Duodenal mucosa (tissue), 2 donors: ENCODE measurements around the gene PKD2.
"Not testable (repeated sequence)": the region's sequence is repeated elsewhere in the genome, so short reads cannot be mapped to it uniquely, and the experiment has no call there.

ENCODE experiments used
- H3K27ac ChIP-seq: one replicate; pipeline ENCODE4 v1.7.0; 2013; ENCODE audit warnings: low read depth, low read length
- H3K27me3 ChIP-seq, 2 donors: one replicate each; pipeline ENCODE4 v1.7.0; 2013; ENCODE audit warnings: low read length in 2 of 2, control low read depth in 1 of 2; ENCODE audit not compliant: insufficient read depth in 2 of 2, control insufficient read depth in 1 of 2
- H3K36me3 ChIP-seq, 2 donors: one replicate each; pipeline ENCODE4 v1.7.0; 2013; ENCODE audit warnings: low read length in 2 of 2, control low read depth in 1 of 2; ENCODE audit not compliant: insufficient read depth in 2 of 2, control insufficient read depth in 1 of 2
- H3K4me1 ChIP-seq, 2 donors: one replicate each; pipeline ENCODE4 v1.7.0; 2013; ENCODE audit warnings: low read length in 2 of 2, control low read depth in 1 of 2; ENCODE audit not compliant: insufficient read depth in 2 of 2, control insufficient read depth in 1 of 2
- H3K4me3 ChIP-seq, 2 donors: one replicate each; pipeline ENCODE4 v1.7.0; 2013; ENCODE audit warnings: low read length in 2 of 2, low read depth in 1 of 2
- H3K9ac ChIP-seq, 2 donors: one replicate each; pipeline ENCODE4 v1.7.0; 2013; ENCODE audit warnings: low read length in 2 of 2, low read depth in 1 of 2
- H3K9me3 ChIP-seq, 2 donors: one replicate each; pipeline ENCODE4 v1.7.0; 2013; ENCODE audit warnings: low read length in 2 of 2, control low read depth in 1 of 2; ENCODE audit not compliant: control insufficient read depth in 1 of 2

PKD2 gene

GRCh38 chr4:87985887-87986200 lies 21.6 kb upstream of the PKD2 start:
- Histone ChIP-seq H3K27me3 (no peaks in the 10 kb centered on the region), H3K9me3 (no peaks in the 10 kb centered on the region), H3K4me3 (no peak overlapping the region), H3K27ac (no peak overlapping the region), H3K4me1 (no peaks in the 10 kb centered on the region), H3K9ac (no peak overlapping the region), H3K36me3 (no peaks in the 10 kb centered on the region)

- Histone ChIP-seq H3K27ac (no peak overlapping the region), H3K9ac (no peak overlapping the region), H3K36me3 (no peaks in the 10 kb centered on the region), H3K27me3 (no peaks in the 10 kb centered on the region), H3K4me3 (no peak overlapping the region), H3K4me1 (no peaks in the 10 kb centered on the region), H3K9me3 (no peaks in the 10 kb centered on the region)
These were observed 20.9 kb upstream of the PKD2 start for GRCh38 chr4:87986508-87986907.

- no peaks in the 10 kb centered on the region for H3K9me3 ChIP-seq
- H3K9ac ChIP-seq, result no peak overlapping the region
- no peaks in the 10 kb centered on the region for H3K36me3 ChIP-seq
- H3K4me1 ChIP-seq, result no peaks in the 10 kb centered on the region
- H3K27me3 ChIP-seq, result peaks cover 0 to 4% of the 10 kb centered on the region in 2 donors
- no peak overlapping the region for H3K4me3 ChIP-seq
- no peak overlapping the region for H3K27ac ChIP-seq
These were observed 17.7 kb upstream of the PKD2 start for GRCh38 chr4:87989765-87990164.

- no peaks in the 10 kb centered on the region for H3K36me3 ChIP-seq
- H3K27ac ChIP-seq, result no peak overlapping the region
- H3K4me1 ChIP-seq, result no peaks in the 10 kb centered on the region
- H3K4me3 ChIP-seq, result no peak overlapping the region
- H3K27me3 ChIP-seq, result peaks cover 0 to 6% of the 10 kb centered on the region in 2 donors
- no peaks in the 10 kb centered on the region for H3K9me3 ChIP-seq
- no peak overlapping the region for H3K9ac ChIP-seq
These were observed 12.0 kb upstream of the PKD2 start for GRCh38 chr4:87995435-87995834.

- H3K9me3 ChIP-seq, H3K27me3 ChIP-seq, H3K4me3 ChIP-seq, H3K27ac ChIP-seq, H3K9ac ChIP-seq, H3K36me3 ChIP-seq, H3K4me1 ChIP-seq: not testable (repeated sequence)
These were observed 8.2 kb upstream of the PKD2 start for GRCh38 chr4:87999191-87999691.

- no peak overlapping the region for H3K27ac ChIP-seq
- H3K4me3 ChIP-seq, result no peak overlapping the region
- no peaks in the 10 kb centered on the region for H3K36me3 ChIP-seq
- no peaks in the 10 kb centered on the region for H3K27me3 ChIP-seq
- no peaks in the 10 kb centered on the region for H3K9me3 ChIP-seq
- H3K4me1 ChIP-seq, result no peaks in the 10 kb centered on the region
- no peak overlapping the region for H3K9ac ChIP-seq
These were observed 5.6 kb upstream of the PKD2 start for GRCh38 chr4:88001871-88002270.

GRCh38 chr4:88002786-88003185 lies 4.6 kb upstream of the PKD2 start:
- H3K4me3 ChIP-seq, result no peak overlapping the region
- no peak overlapping the region for H3K9ac ChIP-seq
- H3K27ac ChIP-seq, result no peak overlapping the region

GRCh38 chr4:88003261-88003660 lies 4.2 kb upstream of the PKD2 start:
- no peak overlapping the region for H3K9ac ChIP-seq
- no peaks in the 10 kb centered on the region for H3K9me3 ChIP-seq
- H3K4me3 ChIP-seq, result no peak overlapping the region
- H3K27ac ChIP-seq, result no peak overlapping the region
- no peaks in the 10 kb centered on the region for H3K4me1 ChIP-seq
- no peaks in the 10 kb centered on the region for H3K27me3 ChIP-seq
- H3K36me3 ChIP-seq, result no peaks in the 10 kb centered on the region

More at GRCh38 chr4:88002786-88003185, 4.6 kb upstream of the PKD2 start:
- no peaks in the 10 kb centered on the region for H3K4me1 ChIP-seq
- no peaks in the 10 kb centered on the region for H3K27me3 ChIP-seq
- H3K9me3 ChIP-seq, result no peaks in the 10 kb centered on the region
- H3K36me3 ChIP-seq, result no peaks in the 10 kb centered on the region

- Histone ChIP-seq H3K4me1 (peaks cover 8 to 9% of the 10 kb centered on the region in 2 donors), H3K9ac (no peak overlapping the region), H3K36me3 (no peaks in the 10 kb centered on the region), H3K4me3 (no peak overlapping the region), H3K9me3 (no peaks in the 10 kb centered on the region), H3K27ac (no peak overlapping the region), H3K27me3 (no peaks in the 10 kb centered on the region)
These were observed 2.4 kb upstream of the PKD2 start for GRCh38 chr4:88005076-88005475.

GRCh38 chr4:88005946-88006345 lies 1.5 kb upstream of the PKD2 start:
- Histone ChIP-seq H3K36me3 (no peaks in the 10 kb centered on the region), H3K9ac (no peak overlapping the region), H3K9me3 (no peaks in the 10 kb centered on the region), H3K27me3 (no peaks in the 10 kb centered on the region), H3K4me3 (no peak overlapping the region), H3K27ac (no peak overlapping the region), H3K4me1 (peaks cover 8 to 9% of the 10 kb centered on the region in 2 donors)

GRCh38 chr4:88006956-88007303 lies 505 bp upstream of the PKD2 start:
- Histone ChIP-seq H3K27ac (no peak overlapping the region), H3K27me3 (no peaks in the 10 kb centered on the region), H3K36me3 (no peaks in the 10 kb centered on the region), H3K4me1 (peaks cover 8 to 9% of the 10 kb centered on the region in 2 donors), H3K9ac (peak overlapping the region in 1 of 2 donors; percentile 33), H3K4me3 (peak overlapping the region; percentile 69 to 74), H3K9me3 (no peaks in the 10 kb centered on the region)
